NCI-H446 (cell line): ENCODE data around the gene NDN.
"Not testable (repeated sequence)": the region's sequence is repeated elsewhere in the genome, so short reads cannot be mapped to it uniquely, and the experiment has no call there.

ENCODE experiments used
- DNase-seq, 2 experiments: peaks; one replicate each; lab custom pipeline; 2025; lab: John Stamatoyannopoulos, UW

NDN gene

GRCh38 chr15:23687143-23687470, at the start of gene NDN:
NDN (minus strand) TSS chr15:23687305; CDS start chr15:23687217, 88 bp downstream.
- peak in 1 of 2 experiments; percentile 15 for DNase-seq

GRCh38 chr15:23736033-23736673, 49.0 kb upstream of the NDN start:
- no peak for DNase-seq

DNA sequence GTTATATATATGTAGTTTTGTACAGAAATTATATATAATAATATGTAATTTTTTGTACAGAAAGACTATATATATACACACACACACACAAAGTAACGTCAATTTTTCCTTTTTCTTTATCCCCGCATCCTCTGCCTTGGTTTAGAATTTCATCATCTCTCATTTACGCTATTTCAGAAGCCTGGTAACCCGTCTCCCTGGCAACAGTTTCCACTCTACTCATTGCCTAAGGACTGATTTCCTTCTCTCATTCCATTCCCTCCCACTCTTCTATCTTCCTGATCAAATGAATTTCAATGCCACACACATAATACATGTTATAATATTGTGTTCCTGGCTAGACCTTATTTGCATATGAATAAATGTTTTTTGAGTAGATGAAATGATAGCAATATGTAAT, 47.8 kb upstream of the NDN start:
- no peak for DNase-seq

- not testable (repeated sequence) for DNase-seq
These were observed 27.0 kb upstream of the NDN start for GRCh38 chr15:23713874-23714656.

DNA sequence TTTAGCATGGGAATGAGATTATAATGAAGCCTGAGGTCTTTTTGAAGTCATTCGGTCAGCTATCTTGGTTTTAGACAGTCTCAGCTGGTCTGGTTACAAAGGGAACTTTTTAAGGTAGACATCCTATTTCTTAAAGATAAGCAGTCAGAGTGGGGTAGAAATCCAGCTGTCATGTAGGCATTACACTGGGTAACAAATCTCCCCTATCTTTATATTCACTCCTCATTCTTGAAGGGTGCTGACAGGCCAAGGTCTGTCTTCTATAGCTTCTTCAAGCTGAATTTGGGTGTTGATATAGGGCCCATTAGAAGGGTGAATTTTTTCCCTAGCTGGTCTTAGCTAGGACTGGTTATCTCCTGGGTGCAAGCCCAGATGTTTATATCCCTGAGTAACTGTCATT, 21.2 kb upstream of the NDN start:
- no peak for DNase-seq

DNA sequence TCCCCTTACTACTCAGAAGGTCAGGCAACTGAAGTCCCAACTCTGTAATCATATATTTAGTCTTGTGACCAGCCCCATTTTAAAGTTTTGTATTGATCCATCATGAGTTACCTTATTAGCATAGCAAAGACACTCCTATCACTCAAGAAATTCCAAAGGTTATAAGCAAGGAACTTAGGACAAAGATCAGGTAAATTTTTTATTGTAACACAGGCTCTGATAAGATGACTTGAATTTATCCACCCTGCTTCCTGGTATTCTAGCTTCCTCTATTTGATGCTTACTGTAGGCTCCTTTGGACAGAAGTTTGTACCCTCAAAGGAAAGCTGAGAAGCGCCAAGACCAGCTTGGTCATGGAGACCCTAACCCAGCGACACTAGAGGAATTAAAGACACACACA, 8.2 kb upstream of the NDN start:
- no peak for DNase-seq

DNA sequence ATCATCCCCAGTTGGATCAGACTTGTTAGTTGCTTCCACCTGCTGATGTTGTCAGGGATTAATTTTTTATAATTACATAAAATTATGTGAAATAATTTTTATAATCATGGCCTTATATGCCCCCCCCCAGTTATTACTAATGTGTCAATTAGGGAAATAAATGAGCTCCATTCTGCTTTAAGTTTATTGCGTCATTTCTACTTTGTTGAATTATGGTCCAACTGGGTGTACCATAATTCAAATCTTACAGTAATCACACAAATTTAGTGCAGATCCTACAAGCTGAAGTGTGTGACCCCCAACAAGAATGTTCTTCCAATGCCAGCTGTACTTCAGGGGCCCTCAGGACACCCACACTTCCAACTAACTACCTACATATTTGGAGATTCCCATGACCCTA, 7.5 kb upstream of the NDN start:
- no peak for DNase-seq

- DNase-seq = peak in 1 of 2 experiments; percentile 36
These were observed 3.3 kb upstream of the NDN start for GRCh38 chr15:23690450-23690852.

- DNase-seq = no peak
These were observed 2.9 kb upstream of the NDN start for GRCh38 chr15:23690015-23690414.

DNA sequence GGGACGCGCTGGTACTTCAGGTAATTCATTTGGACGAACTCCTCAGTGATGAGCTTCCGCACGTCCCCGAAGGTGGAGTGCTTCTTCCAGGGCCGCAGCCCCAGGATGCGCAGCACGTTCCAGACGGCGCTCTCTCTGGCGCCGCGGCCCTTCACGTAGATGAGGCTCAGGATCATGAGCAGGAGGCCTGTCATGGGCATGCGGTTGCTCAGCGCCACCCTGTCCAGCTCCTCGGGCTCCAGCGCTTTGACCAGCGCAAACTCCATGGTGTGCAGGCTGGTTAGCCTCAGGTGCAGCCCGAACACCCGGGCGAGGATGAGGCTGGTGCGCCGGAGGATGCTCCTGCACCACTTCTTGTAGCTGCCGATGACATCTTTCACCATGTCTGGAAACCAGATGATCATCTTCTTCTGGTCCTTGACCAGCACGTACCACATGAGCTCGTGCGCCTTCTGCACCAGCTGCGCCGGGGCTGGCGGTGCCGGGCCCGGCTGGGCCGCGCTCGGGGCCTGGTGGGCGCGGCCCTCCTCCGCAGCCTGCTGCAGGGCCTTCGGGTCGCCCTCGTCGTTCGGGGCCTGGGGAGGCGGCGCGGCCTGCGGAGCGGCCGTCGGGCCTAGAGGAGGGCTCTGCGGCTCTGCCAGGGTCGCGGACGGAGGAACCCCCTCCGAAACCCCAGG, 501 bp downstream of the NDN start:
- DNase-seq = no peak

DNA sequence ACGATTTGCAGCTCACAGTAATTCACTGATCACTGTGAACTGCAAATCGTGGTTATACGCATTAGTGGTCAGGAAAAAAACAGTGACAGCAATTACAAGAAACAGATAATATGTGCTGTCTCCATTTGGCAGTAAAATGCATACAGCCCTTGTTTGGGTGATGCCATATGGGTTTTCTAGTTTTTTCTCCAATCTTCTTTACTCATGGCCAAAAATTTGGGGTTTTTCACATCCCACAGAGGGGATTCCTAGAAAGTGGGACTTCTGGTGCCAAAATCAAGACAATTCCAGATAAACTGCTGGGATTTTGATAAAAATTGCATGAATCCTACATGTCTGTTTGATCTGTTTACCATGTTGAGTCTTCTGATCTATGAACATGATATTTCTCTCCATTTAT, 15.6 kb downstream of the NDN start:
- DNase-seq = no peak

- DNase-seq = no peak
These were observed 16.1 kb downstream of the NDN start for GRCh38 chr15:23670970-23671369.

GRCh38 chr15:23663232-23663631, 23.9 kb downstream of the NDN start:
- no peak for DNase-seq

DNA sequence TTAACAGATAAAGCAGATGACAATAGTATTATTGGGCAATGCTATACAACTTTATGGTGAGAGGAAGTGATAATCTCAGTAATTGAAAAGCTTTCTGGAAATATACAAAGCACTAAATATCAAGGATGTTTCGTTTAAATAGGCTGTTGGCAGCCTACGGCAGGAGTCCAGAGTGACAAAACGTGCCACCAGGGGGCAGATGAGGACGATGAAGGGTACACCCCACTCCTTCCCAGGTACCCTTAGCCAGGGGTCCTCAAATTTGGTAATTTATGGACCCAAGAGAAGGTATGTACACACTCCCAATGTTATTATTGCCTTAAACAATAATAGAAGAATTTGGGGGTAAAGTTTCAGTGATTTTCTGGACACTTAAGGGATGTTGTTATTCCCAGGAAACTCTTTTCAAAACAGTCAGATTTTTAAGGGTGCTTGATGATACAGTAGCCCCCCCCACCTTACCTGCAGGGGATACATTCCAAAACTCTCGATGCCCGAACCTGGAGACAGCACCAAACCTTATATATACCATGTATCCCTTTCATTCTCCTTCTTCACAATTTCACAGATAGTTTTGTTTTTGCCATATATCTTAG, 38.1 kb downstream of the NDN start:
- peak in 1 of 2 experiments; percentile 14 for DNase-seq

GRCh38 chr15:23647421-23648370, 39.4 kb downstream of the NDN start, which contains the start of gene MAGEL2:
MAGEL2 (minus strand) TSS chr15:23647867; CDS start chr15:23647742, 125 bp downstream.
- DNase-seq = no peak

DNA sequence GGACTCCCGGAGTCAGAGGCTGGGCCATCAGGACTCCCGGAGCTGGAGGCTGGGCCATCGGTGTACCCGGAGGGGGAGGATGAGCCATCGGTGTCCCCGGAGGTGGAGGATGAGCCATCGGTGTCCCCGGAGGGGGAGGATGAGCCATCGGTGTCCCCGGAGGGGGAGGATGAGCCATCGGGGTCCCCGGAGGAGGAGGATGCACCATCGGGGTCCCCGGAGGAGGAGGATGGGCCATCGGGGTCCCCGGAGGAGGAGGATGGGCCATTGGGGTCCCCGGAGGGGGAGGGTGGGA, 40.2 kb downstream of the NDN start:
- DNase-seq = no peak

GRCh38 chr15:23646165-23647000, 40.7 kb downstream of the NDN start:
- DNase-seq = no peak

GRCh38 chr15:23645371-23646164, 41.5 kb downstream of the NDN start:
- DNase-seq = no peak

DNA sequence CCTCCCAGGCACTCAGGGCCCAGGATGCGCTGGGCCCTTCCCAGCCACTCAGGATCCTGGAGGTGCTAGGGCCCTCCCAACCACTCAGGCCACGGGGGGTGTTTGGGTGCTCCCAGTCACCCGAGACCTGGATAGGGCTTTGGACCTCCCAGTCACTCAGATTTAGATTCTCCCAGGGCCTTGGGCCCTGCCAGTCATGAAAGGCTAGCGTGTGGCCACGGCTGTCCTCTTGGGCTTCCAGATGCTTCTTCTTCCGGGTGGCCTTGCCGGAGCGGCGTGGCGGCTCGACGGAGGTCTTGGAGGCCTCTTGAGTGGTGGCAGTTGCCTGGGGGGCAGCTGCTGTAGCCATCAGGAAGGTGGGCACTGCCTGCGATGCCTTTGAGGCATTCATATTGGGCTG, 42.3 kb downstream of the NDN start:
- DNase-seq = no peak
